ENCODE data around the gene VAT1L.
A peak's percentile ranks its signal among the peaks of the same experiment; 100 is the strongest.

VAT1L gene

DNA sequence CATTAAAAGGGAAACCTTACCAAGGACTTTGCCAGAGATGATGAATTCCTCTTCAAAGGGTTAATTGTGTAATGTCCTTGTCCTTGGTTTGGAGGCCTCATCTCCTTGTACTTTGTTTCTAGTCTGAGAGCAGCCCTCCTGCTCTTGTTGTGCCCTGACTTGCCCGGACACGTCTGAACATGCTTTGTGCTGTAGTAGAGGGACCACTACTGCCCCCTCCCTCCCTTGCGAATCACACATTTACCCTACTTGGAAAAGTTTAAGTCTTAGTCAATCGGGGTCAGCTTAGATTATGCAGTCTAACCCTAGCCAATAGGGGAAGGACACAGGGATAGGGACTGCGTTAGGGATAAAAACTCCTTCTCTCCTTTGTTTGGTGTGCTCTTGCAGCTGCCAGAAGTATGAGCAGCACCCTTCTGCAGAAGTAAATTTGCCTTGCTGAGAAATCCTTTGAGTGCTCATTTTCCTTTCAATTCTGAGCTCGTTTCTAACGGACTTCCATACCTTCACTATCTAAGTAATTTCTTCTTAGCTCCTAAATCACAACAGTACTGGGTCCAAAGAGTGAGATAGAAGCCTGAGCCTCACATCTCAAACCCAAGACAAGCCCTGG, 207.6 kb downstream of the VAT1L start:
- DNase-seq (ENCODE audit: low spot score): no peak

DNA sequence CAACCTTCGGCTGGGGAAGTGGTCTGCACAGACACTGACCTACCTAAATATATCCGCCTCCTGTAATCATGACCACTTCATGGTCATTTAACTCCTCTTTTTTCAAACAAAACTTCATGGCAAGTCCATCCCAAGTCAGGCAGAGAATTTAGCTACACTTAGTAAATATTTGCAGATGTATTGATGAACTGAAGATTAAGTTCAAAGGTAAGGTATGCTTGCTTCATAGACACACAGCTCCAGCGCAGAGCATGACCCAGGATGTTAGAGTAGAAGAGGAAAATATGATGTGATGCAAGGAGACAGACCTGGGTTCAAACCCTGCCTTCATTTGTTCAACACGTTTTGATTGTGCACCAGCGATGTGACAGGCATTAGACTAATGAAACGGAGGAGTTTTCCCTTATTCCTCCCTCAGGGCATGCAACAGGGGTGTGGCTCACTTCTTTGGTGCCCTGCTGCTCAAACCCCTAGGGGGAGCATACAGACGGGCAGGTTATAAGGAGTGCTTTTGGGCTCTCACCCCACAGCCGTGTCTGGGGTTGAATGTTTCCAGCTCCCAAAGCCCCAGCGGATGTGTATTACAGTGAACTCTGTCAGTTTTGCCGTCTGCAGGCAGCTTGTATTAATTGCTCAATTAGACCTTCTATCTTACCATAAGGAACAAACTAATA, 210.1 kb downstream of the VAT1L start:
- DNase-seq (ENCODE audit: low spot score): no peak

DNA sequence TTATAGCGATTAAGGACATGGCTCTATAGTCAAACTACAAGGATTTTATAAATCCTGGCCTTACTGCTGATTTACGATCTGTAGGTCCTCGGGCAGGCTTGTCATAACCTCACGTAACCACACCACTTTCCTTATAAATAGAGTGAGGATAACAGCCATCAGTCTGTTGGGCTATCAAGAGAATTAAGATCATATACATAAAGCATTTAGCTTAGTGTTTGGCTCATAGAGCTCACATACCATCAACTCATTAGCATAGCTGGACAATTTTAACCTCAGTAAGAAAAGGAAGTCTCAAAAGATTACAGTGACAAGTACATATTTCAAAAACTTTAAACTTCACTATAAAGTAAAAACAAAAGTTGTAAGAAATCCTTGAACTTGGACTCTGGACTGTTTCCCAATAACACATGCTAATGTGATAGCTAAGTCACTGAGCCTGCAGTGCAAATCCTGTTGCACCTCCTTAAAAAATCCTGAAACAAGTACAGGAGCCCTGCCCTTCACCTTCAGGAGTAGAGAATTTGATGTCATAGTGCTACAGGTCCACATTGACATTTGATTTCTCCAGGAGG, 213.2 kb downstream of the VAT1L start:
- no peak for DNase-seq (ENCODE audit: low spot score)

DNA sequence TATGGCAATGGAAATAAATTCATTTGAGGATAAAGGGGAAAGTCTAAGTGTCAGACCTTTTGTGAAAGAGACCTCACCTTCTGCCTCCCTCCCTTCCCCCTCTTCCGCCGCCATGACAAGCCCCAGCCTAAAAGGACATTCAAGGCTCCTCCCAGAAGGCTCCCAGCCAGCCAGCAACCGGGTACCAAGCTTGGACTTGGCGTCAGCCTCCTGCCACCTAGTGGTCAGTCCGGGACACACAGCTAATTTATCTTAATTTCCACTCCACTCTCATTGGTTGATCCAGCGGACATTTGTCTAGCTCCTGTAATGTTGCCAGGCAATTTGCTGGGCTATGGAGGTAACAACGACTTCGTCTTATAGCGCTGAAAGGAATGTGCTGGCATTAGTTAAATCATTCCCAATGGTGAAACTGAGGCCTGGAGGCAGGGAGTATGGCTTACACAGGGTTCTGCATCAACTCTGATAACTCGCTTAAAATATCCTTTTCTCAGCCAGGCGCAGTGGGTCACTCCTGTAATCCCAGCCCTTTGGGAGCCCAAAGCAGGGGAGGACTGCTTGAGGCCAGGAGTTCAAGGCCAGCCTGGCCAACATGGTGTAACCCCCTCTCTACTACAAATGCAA, 214.7 kb downstream of the VAT1L start:
- peak; percentile 50 for DNase-seq (ENCODE audit: low spot score)

DNA sequence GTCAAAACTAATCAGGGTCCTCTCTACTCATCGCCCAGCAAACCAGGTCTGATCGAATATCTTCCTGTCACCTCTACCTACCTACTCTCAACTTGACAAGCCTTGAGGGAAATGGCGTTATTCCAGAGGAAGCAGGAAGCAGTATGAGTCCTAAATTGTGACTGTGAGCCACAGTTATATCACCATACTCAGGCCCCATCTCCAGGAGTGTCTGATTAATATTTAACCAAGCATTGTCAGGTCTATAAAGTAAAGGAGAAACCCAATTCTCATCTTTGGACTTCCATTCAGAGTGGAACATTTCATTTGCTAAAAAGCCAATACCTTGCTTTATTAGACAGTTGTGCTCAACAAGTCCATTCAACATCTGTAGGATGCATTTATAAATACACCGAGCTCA, 216.2 kb downstream of the VAT1L start:
- no peak for DNase-seq (ENCODE audit: low spot score)

DNA sequence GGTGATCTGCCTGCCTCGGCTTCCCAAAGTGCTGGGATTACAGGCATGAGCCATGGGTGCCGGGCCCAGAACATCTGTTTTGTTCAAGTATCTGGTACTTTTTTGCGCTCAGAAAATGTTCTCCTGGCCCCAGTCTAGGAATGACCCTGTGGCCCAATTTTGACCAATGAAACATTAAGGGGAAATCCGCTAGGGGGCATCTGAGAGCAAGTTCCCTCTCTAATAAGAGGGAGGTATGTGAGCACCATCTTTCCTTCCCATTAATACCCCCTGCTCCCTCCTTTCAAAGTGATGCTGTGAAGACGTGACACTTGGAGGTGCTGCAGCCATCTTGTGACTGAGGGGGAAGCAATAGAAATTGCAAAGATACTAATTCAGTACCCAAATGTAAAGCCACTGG, 217.5 kb downstream of the VAT1L start:
- no peak for DNase-seq (ENCODE audit: low spot score)

- no peak for DNase-seq (ENCODE audit: low spot score)
These were observed 218.8 kb downstream of the VAT1L start for GRCh38 chr16:78007121-78007520.

- DNase-seq (ENCODE audit: low spot score): no peak
These were observed 234.1 kb downstream of the VAT1L start, which contains the start of gene CLEC3A for GRCh38 chr16:78022347-78023060. Gene CLEC3A (plus strand): TSS chr16:78022548. CDS start chr16:78022627, 79 bp downstream.

- no peak for DNase-seq (ENCODE audit: low spot score)
These were observed 235.8 kb downstream of the VAT1L start for GRCh38 chr16:78024159-78024558.

DNA sequence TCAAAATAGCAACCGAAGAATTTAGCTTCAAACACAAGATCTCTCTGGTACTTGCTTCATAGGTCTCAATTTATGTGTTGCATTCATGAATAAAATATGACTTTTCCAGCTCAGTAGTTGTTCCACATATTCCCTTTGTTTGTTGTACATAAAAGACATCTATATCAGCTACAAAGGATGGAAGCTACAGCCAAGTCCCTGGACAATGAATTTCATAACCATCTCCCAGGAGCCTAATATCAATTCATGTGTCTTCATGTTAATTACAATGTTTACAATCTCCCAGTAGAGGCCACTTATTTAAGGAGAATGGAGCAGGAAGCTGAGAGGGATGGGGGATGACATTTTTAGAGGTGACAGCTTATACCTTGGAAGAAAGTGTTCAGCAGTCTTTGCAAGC, 237.3 kb downstream of the VAT1L start:
- no peak for DNase-seq (ENCODE audit: low spot score)

DNA sequence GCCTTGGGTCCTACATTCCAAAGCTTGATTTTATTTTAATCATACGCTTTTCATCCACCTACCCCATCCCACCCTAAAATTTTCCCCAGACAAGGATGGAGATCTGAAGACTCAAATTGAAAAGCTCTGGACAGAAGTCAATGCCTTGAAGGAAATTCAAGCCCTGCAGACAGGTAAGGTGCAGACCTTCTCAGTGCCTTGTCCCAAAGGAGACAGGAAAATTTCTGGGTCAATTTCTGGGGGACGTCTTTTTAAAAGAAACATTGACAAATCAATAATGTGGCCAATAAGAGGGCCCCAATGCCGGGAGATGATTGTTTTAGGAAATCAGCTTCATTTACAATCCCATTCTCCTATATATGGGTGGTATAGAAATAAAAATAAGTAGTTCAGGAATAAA, 239.7 kb downstream of the VAT1L start:
- no peak for DNase-seq (ENCODE audit: low spot score)
